Brain microvascular endothelial cell (primary cell): Measurements from ENCODE around the gene TMEM109.

ENCODE experiments used
- DNase-seq: peaks from one replicate; pipeline ENCODE4 v3.0.0-alpha.2; 2020
- H3K27ac ChIP-seq: fragments of 250-450 bp; sonication (Bioruptor Pico); 2 replicates; pipeline ENCODE4 v1.5.1; 2020; ENCODE audit warnings: mild to moderate bottlenecking, moderate library complexity
- H3K27me3 ChIP-seq: fragments of 250-450 bp; sonication (Bioruptor Pico); replicated peaks from 2 replicates; pipeline ENCODE4 v1.5.1; 2020; ENCODE audit warnings: mild to moderate bottlenecking
- H3K36me3 ChIP-seq: fragments of 250-450 bp; sonication (Bioruptor Pico); replicated peaks from 2 replicates; pipeline ENCODE4 v1.5.1; 2020; ENCODE audit warnings: mild to moderate bottlenecking
- H3K4me3 ChIP-seq: 2 replicates; pipeline ENCODE4 v1.5.1; 2011; ENCODE audit warnings: low read depth, mild to moderate bottlenecking, control low read depth, low read length, moderate library complexity
- in situ Hi-C: cut with HindIII; loops from 2 replicates; pipeline ENCODE4 v1.10.0; 2017; ENCODE audit warnings: low sequenced_read_pairs, low pct_ligation_motif_present
- TF ChIP-seq, protein P1 (sequence below): IDR thresholded peaks from 2 replicates; pipeline ENCODE4 v1.5.1; 2011; ENCODE audit warnings: low read depth, mild to moderate bottlenecking, moderate library complexity, low read length, control low read depth, inconsistent platforms; ENCODE audit errors: missing control alignments

TMEM109 gene

GRCh38 chr11:60924906-60925853, 11.2 kb downstream of the TMEM109 start:
- peaks cover 20% of the 10 kb centered on the region for H3K36me3 ChIP-seq
- no peak for DNase-seq
- no peaks in the 10 kb centered on the region for H3K27me3 ChIP-seq
- H3K27ac ChIP-seq: no peak overlapping the region
- in situ Hi-C loops: no loop called here
- H3K4me3 ChIP-seq: peak overlapping the region; percentile 66
- TF ChIP-seq, protein P1, sequence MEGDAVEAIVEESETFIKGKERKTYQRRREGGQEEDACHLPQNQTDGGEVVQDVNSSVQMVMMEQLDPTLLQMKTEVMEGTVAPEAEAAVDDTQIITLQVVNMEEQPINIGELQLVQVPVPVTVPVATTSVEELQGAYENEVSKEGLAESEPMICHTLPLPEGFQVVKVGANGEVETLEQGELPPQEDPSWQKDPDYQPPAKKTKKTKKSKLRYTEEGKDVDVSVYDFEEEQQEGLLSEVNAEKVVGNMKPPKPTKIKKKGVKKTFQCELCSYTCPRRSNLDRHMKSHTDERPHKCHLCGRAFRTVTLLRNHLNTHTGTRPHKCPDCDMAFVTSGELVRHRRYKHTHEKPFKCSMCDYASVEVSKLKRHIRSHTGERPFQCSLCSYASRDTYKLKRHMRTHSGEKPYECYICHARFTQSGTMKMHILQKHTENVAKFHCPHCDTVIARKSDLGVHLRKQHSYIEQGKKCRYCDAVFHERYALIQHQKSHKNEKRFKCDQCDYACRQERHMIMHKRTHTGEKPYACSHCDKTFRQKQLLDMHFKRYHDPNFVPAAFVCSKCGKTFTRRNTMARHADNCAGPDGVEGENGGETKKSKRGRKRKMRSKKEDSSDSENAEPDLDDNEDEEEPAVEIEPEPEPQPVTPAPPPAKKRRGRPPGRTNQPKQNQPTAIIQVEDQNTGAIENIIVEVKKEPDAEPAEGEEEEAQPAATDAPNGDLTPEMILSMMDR: no peak

DNA sequence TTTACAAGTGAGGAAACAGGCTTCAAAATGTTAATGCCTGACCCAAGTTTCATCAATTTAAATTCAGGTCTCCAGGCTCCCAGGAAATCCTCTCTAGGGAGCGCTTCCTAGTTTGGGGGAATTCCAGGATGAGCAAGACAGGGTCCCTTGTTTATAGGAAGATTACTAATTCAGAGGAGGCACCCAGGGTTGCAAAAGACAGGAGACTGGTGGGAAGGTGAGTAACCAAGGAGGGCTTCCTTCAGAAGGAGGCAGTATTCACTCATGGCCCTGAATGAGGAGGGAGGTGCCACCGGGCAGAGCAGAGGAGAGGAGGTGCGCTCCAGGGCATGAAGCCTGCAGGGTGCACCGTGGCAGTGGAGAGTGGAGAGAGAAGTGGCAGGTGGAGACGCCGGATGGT, 11.9 kb downstream of the TMEM109 start:
- TF ChIP-seq, protein P1: no peak
- no peak overlapping the region for H3K4me3 ChIP-seq
- no peaks in the 10 kb centered on the region for H3K27me3 ChIP-seq
- peak; percentile 18 for DNase-seq
- peaks cover 15% of the 10 kb centered on the region for H3K36me3 ChIP-seq
- H3K27ac ChIP-seq: no peak overlapping the region
- in situ Hi-C loops: no loop called here

DNA sequence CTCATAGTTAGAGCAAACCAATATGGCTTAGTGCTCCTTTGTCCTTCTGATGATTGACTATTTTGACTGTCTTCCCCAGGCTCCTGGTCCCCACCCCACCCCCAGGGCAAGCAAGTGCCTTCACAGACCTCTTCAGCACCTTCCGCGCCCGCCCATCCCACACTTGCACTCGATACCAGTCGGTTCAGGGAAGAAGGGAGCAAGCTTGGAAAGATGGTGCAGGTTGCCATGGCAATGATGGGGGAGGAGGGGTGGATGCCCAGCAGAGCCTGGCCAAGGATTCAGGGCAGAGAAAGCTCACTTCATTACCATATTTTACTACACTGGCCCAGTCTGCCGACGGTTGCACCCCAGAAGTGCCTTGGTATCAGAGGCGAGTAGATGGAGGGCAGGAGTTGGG, 12.5 kb downstream of the TMEM109 start:
- no peak for DNase-seq
- TF ChIP-seq, protein P1: no peak
- in situ Hi-C loops: no loop called here
- no peak overlapping the region for H3K4me3 ChIP-seq
- H3K36me3 ChIP-seq: peaks cover 17% of the 10 kb centered on the region
- no peak overlapping the region for H3K27ac ChIP-seq
- H3K27me3 ChIP-seq: no peaks in the 10 kb centered on the region

DNA sequence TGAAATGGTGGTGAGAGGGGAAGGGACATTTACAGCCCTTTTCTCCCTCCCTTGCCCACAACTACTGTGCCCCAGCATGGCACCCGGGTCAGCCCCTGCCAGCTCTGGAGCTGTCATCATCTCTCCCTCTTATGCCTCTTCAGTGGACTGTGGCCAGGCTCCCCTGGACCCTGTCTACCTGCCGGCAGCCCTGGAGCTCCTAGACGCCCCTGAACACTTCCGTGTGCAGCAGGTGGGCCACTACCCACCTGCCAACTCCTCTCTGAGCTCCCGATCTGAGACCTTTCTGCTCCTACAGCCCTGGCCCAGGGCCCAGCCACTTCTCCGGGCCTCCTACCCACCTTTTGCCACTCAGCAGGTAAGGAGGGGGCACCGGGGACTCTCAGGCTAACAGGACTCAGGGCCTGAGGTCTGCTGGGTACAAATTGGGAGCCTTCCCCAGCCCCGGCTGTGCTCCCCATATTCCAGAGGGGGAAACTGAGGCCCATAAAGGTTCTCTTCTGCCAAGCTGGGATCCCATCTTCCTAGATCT, 13.2 kb downstream of the TMEM109 start:
- H3K27me3 ChIP-seq: no peaks in the 10 kb centered on the region
- H3K4me3 ChIP-seq: no peak overlapping the region
- no peak overlapping the region for H3K27ac ChIP-seq
- TF ChIP-seq, protein P1: no peak
- in situ Hi-C loops: no loop called here
- DNase-seq: no peak
- H3K36me3 ChIP-seq: peaks cover 12% of the 10 kb centered on the region

- TF ChIP-seq, protein P1: no peak
- no peak overlapping the region for H3K4me3 ChIP-seq
- DNase-seq: no peak
- H3K36me3 ChIP-seq: peaks cover 8% of the 10 kb centered on the region
- H3K27me3 ChIP-seq: no peaks in the 10 kb centered on the region
- in situ Hi-C loops: no loop called here
- no peak overlapping the region for H3K27ac ChIP-seq
Observed at GRCh38 chr11:60927600-60927999, 13.6 kb downstream of the TMEM109 start.

- Histone ChIP-seq H3K27ac (no peak overlapping the region), H3K4me3 (no peak overlapping the region), H3K27me3 (no peaks in the 10 kb centered on the region), H3K36me3 (peaks cover 8% of the 10 kb centered on the region)
- DNase-seq: no peak
- TF ChIP-seq, protein P1: no peak
- in situ Hi-C loops: no loop called here
Observed at GRCh38 chr11:60928563-60929001, 14.6 kb downstream of the TMEM109 start.
